GM19193 (cell line): Measurements from ENCODE around the gene SND1.

Source experiments
- POLR2A ChIP-seq: IDR thresholded peaks from 4 replicates; pipeline ENCODE4 v1.6.1; 2011; ENCODE audit not compliant: insufficient read depth, insufficient read length; ENCODE audit errors: extremely low read depth

The SND1 gene

GRCh38 chr7:127651556-127652332, at the start of gene SND1:
Gene SND1, plus strand, starts transcription at chr7:127652194. Its CDS starts 180 bp downstream, at chr7:127652374.
- peak; percentile 94 for TF ChIP-seq POLR2A

- TF ChIP-seq POLR2A = no peak
Measured at GRCh38 chr7:127608446-127608845, 43.5 kb upstream of the SND1 start.

- TF ChIP-seq POLR2A = no peak
Measured at GRCh38 chr7:127609297-127609696, 42.7 kb upstream of the SND1 start.

- no peak for TF ChIP-seq POLR2A
Measured at GRCh38 chr7:127612263-127612662, 39.7 kb upstream of the SND1 start.

- no peak for TF ChIP-seq POLR2A
Measured at GRCh38 chr7:127616724-127617123, 35.3 kb upstream of the SND1 start.

GRCh38 chr7:127618042-127618441, 34.0 kb upstream of the SND1 start, which contains the start of gene PAX4:
Gene PAX4, minus strand, starts transcription at chr7:127618142. Its CDS starts 2,214 bp downstream, at chr7:127615928.
- no peak for TF ChIP-seq POLR2A

GRCh38 chr7:127618775-127619174, 33.2 kb upstream of the SND1 start:
- TF ChIP-seq POLR2A = no peak

- TF ChIP-seq POLR2A = no peak
Measured at GRCh38 chr7:127619681-127620405, 32.2 kb upstream of the SND1 start.

GRCh38 chr7:127620406-127621233, 31.4 kb upstream of the SND1 start:
- TF ChIP-seq POLR2A = no peak

- TF ChIP-seq POLR2A = no peak
Measured at GRCh38 chr7:127625331-127625730, 26.7 kb upstream of the SND1 start.

- no peak for TF ChIP-seq POLR2A
Measured at GRCh38 chr7:127628445-127628844, 23.5 kb upstream of the SND1 start.

GRCh38 chr7:127629268-127629854, 22.6 kb upstream of the SND1 start:
- no peak for TF ChIP-seq POLR2A

- no peak for TF ChIP-seq POLR2A
Measured at GRCh38 chr7:127632276-127632910, 19.6 kb upstream of the SND1 start.

- TF ChIP-seq POLR2A = no peak
Measured at GRCh38 chr7:127635659-127636285, 16.2 kb upstream of the SND1 start.
